Measurements from ENCODE around the gene ETV3.

DNA sequence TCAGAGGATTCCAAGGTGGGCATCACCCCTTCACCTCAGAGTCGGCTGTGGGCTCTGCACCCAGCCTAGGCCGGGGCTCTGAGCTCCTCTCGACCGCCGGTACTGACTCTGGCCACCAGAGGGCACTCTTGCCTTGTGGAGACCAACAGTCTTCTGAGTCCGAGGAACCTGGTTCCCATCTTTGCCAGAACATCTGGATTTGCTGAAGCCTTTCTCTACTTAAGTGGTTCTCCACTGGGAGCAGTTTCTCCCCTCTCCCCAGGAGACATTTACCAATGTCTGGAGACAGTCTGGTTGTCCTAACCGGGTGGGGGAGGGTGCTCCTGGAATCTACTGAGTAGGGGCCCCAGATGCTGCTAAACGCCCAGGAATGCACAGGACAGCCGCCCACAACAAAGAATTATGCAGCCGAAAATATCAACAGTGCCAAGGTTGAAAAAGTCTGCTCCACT is 48.0 kb downstream of the ETV3 start:
- TF ChIP-seq CSDC2 (CRISPR knock-in tag; IDR thresholded peaks at IDR 0.05) (no peak), PATZ1 (CRISPR knock-in tag; IDR thresholded peaks at IDR 0.05; ENCODE audit: borderline replicate concordance) (no peak), RARB (CRISPR knock-in tag; IDR thresholded peaks at IDR 0.05) (no peak), TCF4 (CRISPR knock-in tag; IDR thresholded peaks at IDR 0.05; ENCODE audit: borderline replicate concordance) (no peak), ZC3H10 (CRISPR knock-in tag; IDR thresholded peaks at IDR 0.05) (no peak), ZFP30 (CRISPR knock-in tag; IDR thresholded peaks at IDR 0.05) (no peak), ZFP3 (CRISPR knock-in tag; IDR thresholded peaks at IDR 0.05) (no peak), POU6F1 (CRISPR knock-in tag; IDR thresholded peaks at IDR 0.05; ENCODE audit: borderline replicate concordance, low read depth) (no peak), ESRRG (CRISPR knock-in tag; IDR thresholded peaks at IDR 0.05) (no peak)

Data from SK-N-SH treated with all-trans-retinoic acid at 6 μM for 48 hours (cell line).